ENCODE results near the gene RRP1. TPM values are rescaled to one million over a fixed set of nuclear protein-coding genes. Genes with fewer than 3 reads are reported as not detected.

Gene RRP1
- polyA plus RNA-seq, 1 of the 3 experiments (the other 2 are of a cell fraction), result 22.7 TPM

GRCh38 chr21:43800124-43800523 is 10.7 kb downstream of the RRP1 start:
- Histone ChIP-seq H3K4me3 (ENCODE audit: low read depth in 2 of 2, low read length in 1 of 2) (no peak overlapping the region), H3K9me3 (no peaks in the 10 kb centered on the region), H3K27ac (ENCODE audit: low read depth in 2 of 2, low read length in 1 of 2) (no peak overlapping the region), H3K4me1 (ENCODE audit: control insufficient read depth in 1 of 2, insufficient read depth in 2 of 2, low read depth in 1 of 2, low read length in 1 of 2) (no peaks in the 10 kb centered on the region), H3K4me2 (no peak overlapping the region), H3K27me3 (ENCODE audit: insufficient read depth) (no peaks in the 10 kb centered on the region), H3F3A (replicated peaks; ENCODE audit: insufficient read depth) (no peaks in the 10 kb centered on the region), H3K79me2 (ENCODE audit: insufficient read depth) (no peaks in the 10 kb centered on the region), H3K36me3 (replicated peaks in 1 of 2; ENCODE audit: control insufficient read depth in 1 of 2, insufficient read depth in 2 of 2, low read length in 1 of 2) (peaks cover 17 to 82% of the 10 kb centered on the region in 2 experiments), H4K20me1 (ENCODE audit: insufficient read depth) (no peaks in the 10 kb centered on the region), H3K9me2 (no peaks in the 10 kb centered on the region), H3K9ac (no peak overlapping the region), H2AFZ (ENCODE audit: low read depth) (no peak overlapping the region)
- no peak for DNase-seq
- ChIA-PET POLR2A (no interaction called here), CTCF (interaction anchor here (1.6 to 1.9 kb wide), 2 partner anchors 11 kb away, joined by 3 to 9 read pairs; partner anchors contain the start of gene RRP1)
- WGBS (ENCODE audit: low lambda C conversion rate), result 96% methylated on average over 17 of the region's 17 CpGs
- TF ChIP-seq SIN3A (IDR thresholded peaks at IDR 0.05; ENCODE audit: borderline replicate concordance, low read depth, low read length) (no peak), REST (IDR thresholded peaks at IDR 0.05; ENCODE audit: low read depth, low read length) (no peak), RAD21 (IDR thresholded peaks at IDR 0.05; ENCODE audit: low read length) (no peak), TAF1 (IDR thresholded peaks at IDR 0.05; ENCODE audit: borderline replicate concordance, low read depth, low read length) (no peak), RFX5 (IDR thresholded peaks at IDR 0.05; ENCODE audit: low read length) (no peak), FOXJ3 (CRISPR knock-in tag; IDR thresholded peaks at IDR 0.05) (no peak), MXI1 (IDR thresholded peaks at IDR 0.05; ENCODE audit: low read depth, low read length) (no peak), NRF1 (IDR thresholded peaks at IDR 0.05; ENCODE audit: low read depth, low read length) (no peak), IRF3 (IDR thresholded peaks at IDR 0.05; ENCODE audit: low read depth, low read length) (no peak), GATA2 (CRISPR knock-in tag; IDR thresholded peaks at IDR 0.05) (no peak), NFIC (IDR thresholded peaks at IDR 0.05; ENCODE audit: borderline replicate concordance) (no peak), GABPA (IDR thresholded peaks at IDR 0.05; ENCODE audit: low read depth) (no peak), RCOR1 (IDR thresholded peaks at IDR 0.05; ENCODE audit: low read length) (no peak), RXRA (IDR thresholded peaks at IDR 0.05; ENCODE audit: borderline replicate concordance, low read depth) (no peak), FOSL2 (IDR thresholded peaks at IDR 0.05; ENCODE audit: borderline replicate concordance, low read depth) (no peak), PBX3 (IDR thresholded peaks at IDR 0.05) (no peak), FOXM1 (IDR thresholded peaks at IDR 0.05; ENCODE audit: low read depth) (no peak), JUND (IDR thresholded peaks at IDR 0.05) (no peak)
